Measurements from ENCODE around the gene CRELD2.
A peak's percentile ranks its signal among the peaks of the same experiment; 100 is the strongest.

Gene CRELD2

DNA sequence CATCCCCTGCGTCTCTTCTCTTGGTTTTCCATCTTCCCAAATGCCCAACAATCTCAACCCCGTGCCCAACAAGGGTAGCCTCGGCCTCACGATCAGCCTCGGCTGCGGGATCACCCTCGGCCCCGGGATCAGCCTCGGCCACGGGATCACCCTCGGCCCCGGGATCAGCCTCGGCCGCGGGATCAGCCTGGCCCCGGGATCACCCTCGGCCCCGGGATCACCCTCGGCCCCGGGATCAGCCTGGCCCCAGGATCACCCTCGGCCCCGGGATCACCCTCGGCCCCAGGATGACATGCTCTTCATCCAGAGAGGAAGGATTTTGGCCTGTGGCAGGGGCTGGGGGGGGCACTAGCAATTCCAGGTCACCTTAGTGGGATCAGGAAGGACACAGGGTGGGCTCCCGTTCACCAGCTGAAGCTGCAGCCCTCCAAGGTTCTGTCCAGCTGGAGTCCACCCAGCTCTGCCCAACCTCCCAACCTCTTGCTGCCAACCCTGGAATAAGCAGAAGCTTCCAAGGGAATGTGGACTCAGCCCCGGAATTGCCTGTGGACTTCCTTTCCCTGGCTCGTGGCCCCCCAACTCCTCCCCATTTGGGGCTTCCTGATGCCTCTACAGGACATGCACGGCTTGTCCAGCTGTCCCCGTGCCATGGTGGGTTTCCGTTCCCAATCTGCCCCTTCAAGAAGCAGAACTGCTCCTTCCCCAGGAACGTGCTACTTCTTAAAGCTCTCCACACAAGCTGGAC is 6.4 kb upstream of the CRELD2 start:
- TF ChIP-seq GATA1 (IDR thresholded peaks at IDR 0.05; ENCODE audit: low read depth, low read length) (no peak), POLR2A (IDR thresholded peaks at IDR 0.05; ENCODE audit: low read length) (no peak)
- DNase-seq: no peak

DNA sequence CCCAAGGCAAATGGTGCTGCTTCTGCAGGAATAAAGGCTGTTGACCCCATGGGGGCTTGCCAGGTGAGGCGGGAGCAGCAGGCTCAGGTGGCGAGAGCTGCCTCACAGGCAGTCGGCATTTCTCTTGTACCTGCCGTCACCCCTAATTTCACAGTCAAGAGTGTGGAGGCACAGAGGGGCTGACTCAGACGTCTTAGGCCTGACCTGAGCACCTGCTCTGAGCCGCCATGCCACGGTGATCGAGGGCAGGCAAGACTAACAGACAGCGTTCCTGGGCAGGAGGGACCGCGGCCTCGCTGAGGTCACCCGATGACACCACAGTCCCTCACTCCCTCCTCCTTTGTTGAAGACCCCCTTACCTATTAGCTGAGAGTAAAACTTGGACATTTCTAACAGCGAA is 5.4 kb upstream of the CRELD2 start:
- no peak for DNase-seq
- no peak for TF ChIP-seq POLR2A (IDR thresholded peaks at IDR 0.05; ENCODE audit: low read length)

DNA sequence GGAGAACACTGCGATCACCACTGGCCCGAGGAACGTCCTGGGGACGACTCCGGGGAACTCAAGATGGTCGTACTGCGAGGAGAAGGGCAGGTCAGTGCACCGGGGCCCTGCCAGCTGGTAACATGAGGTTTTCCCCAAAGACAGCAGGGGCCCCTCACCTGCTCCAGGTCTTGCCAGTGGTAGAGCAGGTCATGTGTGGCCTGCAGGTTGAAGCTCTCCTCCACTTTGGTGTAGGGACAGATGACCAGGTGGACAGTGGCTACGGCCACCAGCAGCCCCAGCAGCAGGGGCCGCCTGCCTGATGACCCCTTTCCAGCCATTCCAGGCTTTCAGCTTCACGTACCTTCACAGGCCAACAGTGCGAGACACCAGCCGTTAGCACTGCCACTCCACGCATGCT is 5.0 kb upstream of the CRELD2 start:
- TF ChIP-seq GATA1 (IDR thresholded peaks at IDR 0.05; ENCODE audit: low read depth, low read length) (no peak), POLR2A (IDR thresholded peaks at IDR 0.05; ENCODE audit: low read length) (no peak)
- DNase-seq: no peak

DNA sequence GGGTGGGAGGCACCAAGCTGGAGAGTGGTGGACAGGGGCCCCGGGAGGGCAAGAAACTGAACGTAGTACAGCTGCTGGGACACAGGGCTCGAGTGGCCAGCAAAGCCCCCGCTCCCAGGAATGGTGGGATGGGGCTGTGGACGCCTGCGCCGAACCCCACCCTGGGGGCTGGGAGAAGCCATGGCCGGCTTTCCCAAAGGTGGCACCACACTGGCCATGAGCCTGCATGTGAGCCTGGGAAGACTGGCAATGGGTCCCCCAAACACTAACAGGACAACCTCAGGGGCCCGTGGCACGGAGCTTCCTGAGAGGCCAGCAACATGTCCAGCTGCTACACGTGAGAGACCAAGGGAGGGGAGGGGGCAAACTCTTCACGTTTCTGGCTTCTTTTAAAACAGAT is 4.2 kb upstream of the CRELD2 start:
- no peak for DNase-seq
- TF ChIP-seq POLR2A (IDR thresholded peaks at IDR 0.05; ENCODE audit: low read length) (no peak), GATA1 (IDR thresholded peaks at IDR 0.05; ENCODE audit: low read depth, low read length) (no peak)

DNA sequence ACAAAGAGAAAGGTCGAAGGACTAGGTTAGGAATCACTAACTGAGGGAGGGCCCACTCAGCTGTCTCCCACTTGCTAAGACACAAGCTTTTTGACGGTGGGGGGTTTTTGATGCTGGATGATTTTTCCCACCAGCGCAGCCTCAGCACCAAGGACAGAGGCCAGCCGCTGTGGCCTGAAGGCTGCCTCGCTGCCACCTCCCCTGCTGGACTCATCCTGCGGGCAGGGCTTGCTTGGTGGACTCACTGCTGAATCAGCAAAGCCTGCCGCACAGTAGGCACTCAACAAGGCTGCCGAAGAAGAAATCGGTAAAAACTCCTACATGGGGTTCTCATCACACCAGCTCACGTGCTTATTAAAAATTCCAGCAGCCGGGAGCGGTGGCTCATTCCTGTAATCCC is 2.8 kb upstream of the CRELD2 start:
- DNase-seq: no peak
- TF ChIP-seq GATA1 (IDR thresholded peaks at IDR 0.05; ENCODE audit: low read depth, low read length) (no peak), POLR2A (IDR thresholded peaks at IDR 0.05; ENCODE audit: low read length) (no peak)

DNA sequence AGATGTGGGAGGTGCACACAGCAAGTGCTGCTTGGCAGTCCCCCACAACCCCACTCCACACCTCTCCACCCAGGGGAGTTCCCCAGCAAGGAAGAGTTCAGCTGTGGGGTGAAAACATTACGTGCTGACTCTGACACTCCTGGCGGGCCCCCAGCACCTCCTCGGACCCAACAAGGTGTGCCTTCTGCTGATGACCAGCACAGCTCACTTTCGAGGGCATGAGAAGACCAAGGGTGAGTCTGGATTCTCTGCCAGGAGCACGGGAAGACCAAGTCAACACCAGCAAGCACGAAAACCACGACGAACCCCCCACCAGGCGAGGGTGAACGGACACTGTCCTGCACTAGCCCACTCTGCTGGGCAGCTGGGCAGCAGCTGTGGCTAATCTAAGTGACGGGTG is 1.6 kb upstream of the CRELD2 start:
- no peak for DNase-seq
- no peak for TF ChIP-seq GATA1 (IDR thresholded peaks at IDR 0.05; ENCODE audit: low read depth, low read length)
- no peak for TF ChIP-seq POLR2A (IDR thresholded peaks at IDR 0.05; ENCODE audit: low read length)

DNA sequence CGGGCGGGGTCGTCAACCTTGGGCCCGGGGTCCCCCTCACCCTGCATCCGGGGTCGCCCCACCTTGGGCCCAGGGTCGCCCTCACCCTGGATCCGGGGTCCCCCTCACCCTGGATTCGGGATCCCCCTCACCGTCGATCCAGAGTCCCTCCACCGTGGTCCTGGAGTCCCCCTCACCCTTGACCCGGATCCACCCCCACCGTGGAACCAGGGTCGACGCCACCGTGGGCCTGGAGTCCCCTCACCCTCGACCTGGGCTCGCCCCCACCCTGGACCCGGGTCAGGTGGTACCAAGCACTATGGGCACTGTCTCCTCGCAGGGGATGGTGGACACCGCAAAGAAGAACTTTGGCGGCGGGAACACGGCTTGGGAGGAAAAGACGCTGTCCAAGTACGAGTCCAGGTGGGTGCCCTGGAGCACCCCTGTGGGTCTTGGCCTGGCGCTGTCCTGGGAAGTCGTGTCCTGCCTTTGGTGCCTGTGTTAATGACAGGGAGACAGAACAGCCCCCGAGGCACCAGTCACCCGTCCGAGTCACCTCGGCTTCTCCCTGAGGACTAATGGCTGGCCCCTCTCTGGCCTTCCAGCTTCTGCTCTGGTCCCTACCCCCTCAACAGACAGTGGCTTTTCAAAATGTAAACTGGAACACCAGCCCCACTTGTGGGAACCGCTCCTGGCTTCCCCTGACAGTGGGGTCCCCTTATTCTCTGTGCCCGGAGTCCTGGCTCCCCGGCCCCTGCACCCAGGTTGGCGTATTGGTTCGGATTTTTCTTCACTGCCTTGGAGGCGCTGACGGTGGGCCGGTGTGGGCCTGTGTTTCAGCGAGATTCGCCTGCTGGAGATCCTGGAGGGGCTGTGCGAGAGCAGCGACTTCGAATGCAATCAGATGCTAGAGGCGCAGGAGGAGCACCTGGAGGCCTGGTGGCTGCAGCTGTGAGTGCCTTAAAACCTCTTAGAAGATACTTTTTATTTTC is 762 bp downstream of the CRELD2 start:
- TF ChIP-seq POLR2A (IDR thresholded peaks at IDR 0.05; ENCODE audit: low read length) (no peak), GATA1 (IDR thresholded peaks at IDR 0.05; ENCODE audit: low read depth, low read length) (no peak)
- peak in 1 of 2 experiments; percentile 37 for DNase-seq

DNA sequence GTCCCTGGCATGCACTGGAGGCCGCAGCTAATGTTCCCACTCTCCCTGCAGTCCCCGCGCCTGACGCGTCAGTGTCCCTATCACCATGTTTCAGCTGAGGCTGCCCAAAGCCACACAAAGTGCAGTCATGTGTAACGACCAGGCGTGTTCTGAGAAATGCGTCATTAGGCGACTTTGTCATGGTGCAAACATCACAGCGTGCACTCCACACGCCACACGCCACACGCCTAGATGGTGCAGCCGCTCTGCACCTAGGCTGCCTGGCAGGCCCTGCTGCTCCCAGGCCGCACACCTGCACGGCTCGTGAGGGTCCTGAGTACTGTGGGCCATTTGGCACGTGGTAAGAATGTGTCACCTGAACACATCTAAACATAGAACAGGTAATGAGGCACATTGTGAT is 2.4 kb downstream of the CRELD2 start:
- no peak for TF ChIP-seq GATA1 (IDR thresholded peaks at IDR 0.05; ENCODE audit: low read depth, low read length)
- TF ChIP-seq POLR2A (IDR thresholded peaks at IDR 0.05; ENCODE audit: low read length): no peak
- DNase-seq: no peak

DNA sequence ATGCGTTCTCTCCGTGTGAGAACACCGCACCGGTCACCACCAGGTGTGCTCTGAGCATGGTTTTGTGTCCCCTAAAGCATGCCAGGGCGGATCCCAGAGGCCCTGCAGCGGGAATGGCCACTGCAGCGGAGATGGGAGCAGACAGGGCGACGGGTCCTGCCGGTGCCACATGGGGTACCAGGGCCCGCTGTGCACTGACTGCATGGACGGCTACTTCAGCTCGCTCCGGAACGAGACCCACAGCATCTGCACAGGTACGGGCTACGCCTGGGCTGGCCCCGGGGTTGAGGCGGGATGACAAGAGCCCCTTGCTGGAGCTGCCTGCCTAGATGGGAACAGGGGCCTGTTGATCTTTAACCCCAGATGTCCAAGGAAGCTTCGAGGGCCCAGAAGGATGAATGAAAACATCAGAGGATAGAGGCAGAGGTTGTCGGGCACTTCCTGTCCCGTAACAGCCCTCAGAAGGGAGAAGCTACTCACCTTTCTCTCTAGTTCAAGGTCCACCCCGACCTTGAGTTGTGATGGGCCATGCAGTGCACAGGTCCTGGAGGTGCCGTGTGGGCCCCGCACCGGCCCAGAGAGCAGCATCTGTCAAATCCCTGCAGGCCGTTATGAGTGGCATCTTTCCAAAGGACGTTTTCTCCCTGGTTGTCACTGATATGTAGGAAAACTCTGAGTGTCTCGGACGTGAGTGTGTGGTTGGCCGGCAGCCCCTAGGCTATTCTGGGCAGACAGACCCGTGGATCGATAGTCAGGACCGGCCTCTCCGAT is 3.3 kb downstream of the CRELD2 start:
- DNase-seq: no peak
- TF ChIP-seq GATA1 (IDR thresholded peaks at IDR 0.05; ENCODE audit: low read depth, low read length): no peak
- TF ChIP-seq POLR2A (IDR thresholded peaks at IDR 0.05; ENCODE audit: low read length): no peak

DNA sequence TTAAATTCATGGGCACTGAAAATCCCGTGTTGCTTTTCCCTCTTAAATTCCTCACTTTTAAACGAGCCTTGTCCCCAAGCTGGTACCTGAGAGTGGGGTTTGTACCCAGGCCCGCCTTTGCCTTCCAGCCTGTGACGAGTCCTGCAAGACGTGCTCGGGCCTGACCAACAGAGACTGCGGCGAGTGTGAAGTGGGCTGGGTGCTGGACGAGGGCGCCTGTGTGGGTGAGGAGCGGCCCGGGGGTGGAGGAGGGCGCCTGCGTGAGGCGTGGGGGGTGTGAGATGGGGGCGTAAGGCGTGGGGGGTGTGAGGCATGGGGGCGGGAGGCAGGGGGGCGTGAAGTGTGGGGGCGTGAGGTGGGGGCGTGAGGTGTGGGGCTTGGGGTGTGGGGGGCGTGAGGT is 4.0 kb downstream of the CRELD2 start:
- no peak for TF ChIP-seq GATA1 (IDR thresholded peaks at IDR 0.05; ENCODE audit: low read depth, low read length)
- no peak for TF ChIP-seq POLR2A (IDR thresholded peaks at IDR 0.05; ENCODE audit: low read length)
- DNase-seq: no peak

DNA sequence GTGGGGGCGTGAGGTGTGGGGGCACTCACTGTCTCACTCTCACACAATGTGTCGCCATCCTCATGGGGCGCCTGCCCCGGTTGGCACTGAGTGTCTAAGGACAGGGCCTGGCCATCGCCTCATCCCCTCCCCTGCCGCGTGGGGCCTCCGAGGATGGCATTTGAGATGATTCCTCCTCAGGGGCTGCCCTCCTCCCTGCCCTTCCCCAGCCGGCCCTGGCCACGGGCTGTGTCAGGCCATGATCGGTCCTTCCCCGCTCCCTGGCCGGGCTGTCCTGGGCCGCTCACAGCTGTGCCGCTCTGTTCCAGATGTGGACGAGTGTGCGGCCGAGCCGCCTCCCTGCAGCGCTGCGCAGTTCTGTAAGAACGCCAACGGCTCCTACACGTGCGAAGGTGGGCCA is 4.5 kb downstream of the CRELD2 start:
- TF ChIP-seq GATA1 (IDR thresholded peaks at IDR 0.05; ENCODE audit: low read depth, low read length) (no peak), POLR2A (IDR thresholded peaks at IDR 0.05; ENCODE audit: low read length) (no peak)
- DNase-seq: no peak

DNA sequence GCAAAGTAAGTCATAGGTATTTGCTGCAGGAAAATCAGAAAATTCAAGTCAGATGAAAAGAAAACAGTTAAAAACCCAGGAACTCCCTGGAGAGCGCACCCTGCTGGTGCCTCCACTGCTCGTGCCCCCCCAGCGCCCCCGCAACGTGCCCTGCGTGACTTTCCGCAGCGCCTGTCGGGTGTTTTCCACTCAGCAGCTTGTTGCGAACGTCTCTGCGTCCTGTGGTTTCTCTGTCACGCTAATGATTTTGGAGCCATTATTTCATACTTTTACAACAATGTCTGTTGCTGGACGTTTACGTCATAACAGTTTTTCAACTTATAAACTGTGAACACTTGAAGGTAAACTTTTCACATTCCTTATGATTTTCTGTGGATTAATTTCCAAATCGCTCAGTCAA is 5.0 kb downstream of the CRELD2 start:
- no peak for TF ChIP-seq GATA1 (IDR thresholded peaks at IDR 0.05; ENCODE audit: low read depth, low read length)
- TF ChIP-seq POLR2A (IDR thresholded peaks at IDR 0.05; ENCODE audit: low read length): no peak
- DNase-seq: no peak

DNA sequence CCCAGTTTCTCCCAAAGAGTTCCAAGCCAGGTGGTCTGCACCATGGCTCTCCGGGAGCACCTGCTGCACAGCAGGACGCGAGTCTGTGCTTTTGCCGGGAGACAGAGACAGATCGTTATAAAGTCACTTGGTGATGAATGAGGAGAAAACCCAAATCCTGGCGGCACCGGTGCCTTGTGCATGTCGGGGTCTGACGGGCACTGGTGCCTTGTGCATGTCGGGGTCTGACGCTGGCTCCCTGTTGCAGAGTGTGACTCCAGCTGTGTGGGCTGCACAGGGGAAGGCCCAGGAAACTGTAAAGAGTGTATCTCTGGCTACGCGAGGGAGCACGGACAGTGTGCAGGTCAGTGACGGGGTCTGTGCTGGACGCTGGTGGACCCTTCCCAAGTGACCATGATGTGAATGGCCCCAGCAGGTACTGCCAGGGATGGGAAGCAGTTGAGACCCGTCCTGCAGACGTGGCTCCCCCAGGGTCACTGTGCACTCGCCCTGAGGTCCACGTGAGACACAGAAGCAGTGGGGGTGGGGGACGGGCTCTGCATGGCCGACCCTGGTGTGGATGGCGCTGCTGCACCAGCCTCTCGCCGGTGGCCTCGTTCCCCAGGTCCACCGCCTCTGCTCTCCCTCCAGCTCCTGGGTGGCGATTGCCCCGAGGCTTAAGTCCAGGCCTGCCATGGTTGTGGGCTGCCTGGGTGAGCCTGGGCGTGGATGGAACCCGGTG is 5.8 kb downstream of the CRELD2 start:
- TF ChIP-seq POLR2A (IDR thresholded peaks at IDR 0.05; ENCODE audit: low read length) (no peak), GATA1 (IDR thresholded peaks at IDR 0.05; ENCODE audit: low read depth, low read length) (no peak)
- no peak for DNase-seq
